NCI-H2196 (cell line): ENCODE data around the gene LRRC56.
A peak's percentile ranks its signal among the peaks of the same experiment; 100 is the strongest.

Experiments
- DNase-seq: peaks from one replicate; lab custom pipeline; 2025; ENCODE audit not compliant: unreplicated experiment; lab: John Stamatoyannopoulos, UW

LRRC56 gene

GRCh38 chr11:536841-537621 is at the start of gene LRRC56:
LRRC56 (plus strand) TSS chr11:537527; CDS start chr11:540685, 3,158 bp downstream.
- DNase-seq = peak; percentile 94

GRCh38 chr11:487571-488021 is 49.7 kb upstream of the LRRC56 start:
- DNase-seq = no peak

- no peak for DNase-seq
Measured at GRCh38 chr11:488062-488461, 49.3 kb upstream of the LRRC56 start.

GRCh38 chr11:488579-488978 is 48.7 kb upstream of the LRRC56 start:
- no peak for DNase-seq

GRCh38 chr11:488992-489391 is 48.3 kb upstream of the LRRC56 start:
- DNase-seq = no peak

GRCh38 chr11:489610-490185 is 47.6 kb upstream of the LRRC56 start:
- no peak for DNase-seq

GRCh38 chr11:490186-490929 is 47.0 kb upstream of the LRRC56 start:
- DNase-seq = no peak

GRCh38 chr11:490930-491260 is 46.4 kb upstream of the LRRC56 start:
- no peak for DNase-seq

- no peak for DNase-seq
Measured at GRCh38 chr11:491358-491757, 46.0 kb upstream of the LRRC56 start.

GRCh38 chr11:492427-493226 is 44.7 kb upstream of the LRRC56 start:
- DNase-seq = no peak

GRCh38 chr11:494761-495536 is 42.4 kb upstream of the LRRC56 start:
- DNase-seq = no peak

- DNase-seq = no peak
Measured at GRCh38 chr11:495537-495931, 41.8 kb upstream of the LRRC56 start.

GRCh38 chr11:496834-497564 is 40.3 kb upstream of the LRRC56 start:
- DNase-seq = no peak

- no peak for DNase-seq
Measured at GRCh38 chr11:497565-498296, 39.6 kb upstream of the LRRC56 start.

GRCh38 chr11:498297-499181 is 38.8 kb upstream of the LRRC56 start:
- DNase-seq = no peak

- DNase-seq = no peak
Measured at GRCh38 chr11:499201-500076, 37.9 kb upstream of the LRRC56 start.

GRCh38 chr11:501001-501682 is 36.2 kb upstream of the LRRC56 start:
- DNase-seq = no peak
